Jurkat, Clone E6-1 (cell line): ENCODE data around the gene LRRC8C. TPM values are rescaled to one million over a fixed set of nuclear protein-coding genes. Genes with fewer than 3 reads are reported as not detected.
"Not testable (repeated sequence)": the region's sequence is repeated elsewhere in the genome, so short reads cannot be mapped to it uniquely, and the experiment has no call there.

ENCODE experiments used
- DNase-seq: peaks from one replicate; pipeline ENCODE4 v3.0.0-alpha.2; 2011; ENCODE audit warnings: low read depth, low spot score
- H3K4me3 ChIP-seq: 2 replicates; pipeline ENCODE4 v1.5.1; 2011; ENCODE audit warnings: mild to moderate bottlenecking, low read length, control low read depth, moderate library complexity
- polyA plus RNA-seq: library from polyadenylated mRNA; unstranded; fragments of >200 nt; gene quantifications from one replicate; pipeline ENCODE4 v1.2.1, GENCODE V29; 2012; ENCODE audit warnings: missing spikeins; ENCODE audit not compliant: insufficient read length, insufficient read depth

Gene LRRC8C
- polyA plus RNA-seq, result 6.2 TPM

GRCh38 chr1:89632657-89633247 is at the start of gene LRRC8C:
LRRC8C (plus strand) TSS chr1:89633120; CDS start chr1:89686474, 53,354 bp downstream.
- peak; percentile 69 for DNase-seq
- H3K4me3 ChIP-seq, result peak within 1 kb of the TSS; percentile 71

DNA sequence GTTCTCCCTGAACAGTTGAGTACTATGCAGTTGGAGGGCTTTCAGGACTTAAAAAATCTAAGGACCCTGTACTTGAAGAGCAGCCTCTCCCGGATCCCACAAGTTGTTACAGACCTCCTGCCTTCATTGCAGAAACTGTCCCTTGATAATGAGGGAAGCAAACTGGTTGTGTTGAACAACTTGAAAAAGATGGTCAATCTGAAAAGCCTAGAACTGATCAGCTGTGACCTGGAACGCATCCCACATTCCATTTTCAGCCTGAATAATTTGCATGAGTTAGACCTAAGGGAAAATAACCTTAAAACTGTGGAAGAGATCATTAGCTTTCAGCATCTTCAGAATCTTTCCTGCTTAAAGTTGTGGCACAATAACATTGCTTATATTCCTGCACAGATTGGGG is 48.7 kb upstream of the LRRC8C start:
- H3K4me3 ChIP-seq, result no peak overlapping the region
- DNase-seq, result no peak

GRCh38 chr1:89584781-89585180 is 48.1 kb upstream of the LRRC8C start:
- no peak for DNase-seq
- H3K4me3 ChIP-seq, result no peak overlapping the region

DNA sequence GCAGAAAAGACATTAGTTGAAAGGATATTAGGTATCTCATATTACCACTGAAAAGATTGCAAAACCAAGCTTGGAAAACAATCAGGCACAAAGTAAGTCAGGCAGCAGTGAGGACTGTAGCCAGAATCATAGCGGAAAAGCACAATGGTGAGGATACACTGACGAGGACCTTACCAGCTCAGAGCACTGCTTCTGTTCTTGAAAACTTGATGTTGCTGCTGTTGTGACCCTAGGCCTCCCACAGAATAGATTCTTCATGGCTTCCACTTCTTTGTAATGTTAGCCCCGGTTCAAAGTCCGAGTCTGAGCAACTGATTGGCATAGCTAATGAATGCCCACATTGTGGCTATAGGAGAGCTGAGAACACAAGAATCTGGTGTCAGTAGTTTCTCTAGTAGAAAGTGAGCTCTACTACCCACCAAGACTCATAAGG is 45.2 kb upstream of the LRRC8C start:
- no peak overlapping the region for H3K4me3 ChIP-seq
- DNase-seq, result no peak

DNA sequence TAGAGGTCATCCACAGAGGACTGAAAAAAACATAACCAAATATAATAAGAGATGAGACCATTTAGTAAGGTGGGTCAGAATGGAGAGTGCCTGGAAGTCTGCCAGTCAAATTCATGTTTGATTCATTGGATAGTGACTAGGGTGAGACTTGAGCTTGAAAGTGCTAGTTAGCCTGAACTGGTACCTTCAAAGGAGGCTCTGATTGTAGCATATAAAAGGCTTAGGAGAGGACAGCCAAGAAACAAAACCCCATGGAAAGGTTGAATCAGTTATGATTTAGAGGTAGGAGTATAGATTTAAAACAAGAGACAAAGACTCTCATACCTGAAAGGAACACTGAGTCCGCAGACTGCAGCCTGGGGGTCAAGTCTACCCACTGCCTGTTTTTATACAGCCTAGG is 44.4 kb upstream of the LRRC8C start:
- no peak overlapping the region for H3K4me3 ChIP-seq

DNA sequence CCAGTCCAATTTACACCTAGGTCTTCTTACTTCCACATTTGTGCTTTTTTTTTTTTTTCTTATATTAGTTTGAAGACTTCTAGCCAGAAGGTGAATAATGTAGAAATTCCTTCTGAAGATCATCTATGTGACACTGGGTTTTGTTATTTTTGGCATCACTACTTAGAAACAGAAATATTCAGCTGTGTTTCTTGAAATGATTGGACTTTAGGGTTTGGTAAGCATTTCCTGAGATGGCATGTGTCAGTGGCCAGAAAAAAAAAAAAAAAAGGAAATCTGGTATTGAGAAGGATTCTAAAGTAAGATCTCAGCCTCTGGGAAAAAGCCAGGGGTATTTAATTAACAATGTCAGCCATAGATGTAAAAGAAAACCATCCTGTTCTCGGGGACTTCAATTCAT is 43.4 kb upstream of the LRRC8C start:
- DNase-seq, result no peak
- no peak overlapping the region for H3K4me3 ChIP-seq

More for the DNA sequence above, 44.4 kb upstream of the LRRC8C start:
- DNase-seq, result no peak

DNA sequence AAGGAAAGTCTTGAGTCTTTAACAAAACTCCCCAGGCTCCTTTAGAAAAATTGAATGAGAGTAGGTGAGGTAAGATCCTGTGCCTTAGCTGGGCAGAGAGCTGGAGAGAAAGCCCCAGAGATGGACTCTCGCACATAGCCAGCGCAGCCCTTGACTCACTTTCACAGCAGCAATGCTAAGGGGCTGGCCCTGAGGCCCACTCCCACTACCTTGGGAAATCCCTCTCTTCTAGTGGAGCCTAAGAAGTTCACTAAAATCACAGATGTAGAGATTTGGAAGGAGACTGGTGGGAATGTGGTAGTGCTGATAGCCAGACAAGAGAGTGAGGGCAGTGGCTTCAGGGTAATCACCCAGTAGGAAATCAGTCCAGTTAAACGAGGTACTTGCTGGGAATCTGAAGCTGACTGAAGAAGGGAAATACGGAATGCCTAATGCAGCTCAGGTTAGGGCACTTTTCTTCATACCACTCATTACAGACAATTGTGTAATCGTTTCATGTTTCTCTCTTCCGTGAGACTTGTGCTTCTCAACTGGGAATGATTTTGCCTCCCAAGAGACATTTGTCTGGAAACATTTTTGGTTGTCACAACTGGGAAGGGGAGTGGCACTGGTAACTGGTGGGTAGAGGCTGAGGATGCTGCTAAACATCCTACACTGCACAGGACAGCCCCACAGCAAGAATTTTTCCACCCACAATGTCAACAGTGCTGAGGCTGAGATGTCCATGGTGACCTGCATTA is 42.4 kb upstream of the LRRC8C start:
- no peak for DNase-seq
- no peak overlapping the region for H3K4me3 ChIP-seq

DNA sequence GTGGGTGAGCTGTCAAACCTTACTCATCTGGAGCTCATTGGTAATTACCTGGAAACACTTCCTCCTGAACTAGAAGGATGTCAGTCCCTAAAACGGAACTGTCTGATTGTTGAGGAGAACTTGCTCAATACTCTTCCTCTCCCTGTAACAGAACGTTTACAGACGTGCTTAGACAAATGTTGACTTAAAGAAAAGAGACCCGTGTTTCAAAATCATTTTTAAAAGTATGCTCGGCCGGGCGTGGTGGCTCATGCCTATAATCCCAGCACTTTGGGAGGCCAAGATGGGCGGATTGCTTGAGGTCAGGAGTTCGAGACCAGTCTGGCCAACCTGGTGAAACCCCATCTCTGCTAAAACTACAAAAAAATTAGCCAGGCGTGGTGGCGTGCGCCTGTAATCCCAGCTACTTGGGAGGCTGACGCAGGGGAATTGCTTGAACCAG is 40.0 kb upstream of the LRRC8C start:
- H3K4me3 ChIP-seq, DNase-seq: not testable (repeated sequence)

DNA sequence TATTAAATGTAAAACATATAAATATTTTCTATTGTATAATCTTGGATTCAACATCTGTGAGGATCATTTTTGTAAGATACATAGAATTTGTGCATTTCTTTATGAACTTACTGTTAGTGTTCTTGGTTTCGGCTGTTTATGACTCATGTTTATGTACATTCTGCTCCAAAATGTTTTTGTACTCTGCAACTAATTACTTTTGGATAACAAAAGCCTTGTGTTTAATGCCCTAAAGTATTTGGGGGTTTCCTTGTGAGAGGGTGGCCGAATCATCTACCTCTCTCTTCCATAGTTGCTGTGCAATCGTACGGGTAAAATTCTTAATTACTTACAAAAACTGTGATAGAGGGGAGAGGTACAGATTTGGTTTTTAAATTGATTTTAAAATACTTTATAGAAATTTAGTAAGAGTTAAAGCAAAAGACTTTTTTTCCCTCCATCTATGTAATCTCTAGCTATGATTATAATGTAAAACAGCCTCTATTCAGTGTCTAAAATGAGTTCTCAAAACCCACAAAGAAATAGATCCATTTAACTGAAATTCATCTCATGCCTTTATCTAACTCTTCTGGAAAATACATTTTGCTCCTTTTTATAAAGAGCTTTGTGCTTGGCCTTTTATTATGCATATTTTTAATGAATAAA is 38.7 kb upstream of the LRRC8C start:
- DNase-seq, result no peak
- no peak overlapping the region for H3K4me3 ChIP-seq

- no peak overlapping the region for H3K4me3 ChIP-seq
- no peak for DNase-seq
Measured at GRCh38 chr1:89596698-89597097, 36.2 kb upstream of the LRRC8C start.

GRCh38 chr1:89598450-89599331 is 34.2 kb upstream of the LRRC8C start:
- no peak overlapping the region for H3K4me3 ChIP-seq
- DNase-seq, result peak; percentile 28

DNA sequence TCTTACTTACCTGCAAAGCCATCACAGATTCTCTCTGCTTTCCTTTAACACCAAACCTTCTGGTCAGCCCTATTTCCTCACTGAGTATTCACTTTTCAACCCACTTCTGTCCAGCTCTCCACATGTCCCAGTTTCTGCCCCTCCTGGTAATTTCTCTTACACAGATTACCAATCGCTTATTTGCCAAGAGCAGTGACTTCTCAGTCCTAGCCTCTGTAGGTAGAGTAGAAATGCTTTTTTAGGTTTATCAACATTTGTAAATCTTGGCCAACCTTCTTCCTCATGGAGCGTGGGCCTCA is 33.6 kb upstream of the LRRC8C start:
- H3K4me3 ChIP-seq, result no peak overlapping the region
- DNase-seq, result no peak

DNA sequence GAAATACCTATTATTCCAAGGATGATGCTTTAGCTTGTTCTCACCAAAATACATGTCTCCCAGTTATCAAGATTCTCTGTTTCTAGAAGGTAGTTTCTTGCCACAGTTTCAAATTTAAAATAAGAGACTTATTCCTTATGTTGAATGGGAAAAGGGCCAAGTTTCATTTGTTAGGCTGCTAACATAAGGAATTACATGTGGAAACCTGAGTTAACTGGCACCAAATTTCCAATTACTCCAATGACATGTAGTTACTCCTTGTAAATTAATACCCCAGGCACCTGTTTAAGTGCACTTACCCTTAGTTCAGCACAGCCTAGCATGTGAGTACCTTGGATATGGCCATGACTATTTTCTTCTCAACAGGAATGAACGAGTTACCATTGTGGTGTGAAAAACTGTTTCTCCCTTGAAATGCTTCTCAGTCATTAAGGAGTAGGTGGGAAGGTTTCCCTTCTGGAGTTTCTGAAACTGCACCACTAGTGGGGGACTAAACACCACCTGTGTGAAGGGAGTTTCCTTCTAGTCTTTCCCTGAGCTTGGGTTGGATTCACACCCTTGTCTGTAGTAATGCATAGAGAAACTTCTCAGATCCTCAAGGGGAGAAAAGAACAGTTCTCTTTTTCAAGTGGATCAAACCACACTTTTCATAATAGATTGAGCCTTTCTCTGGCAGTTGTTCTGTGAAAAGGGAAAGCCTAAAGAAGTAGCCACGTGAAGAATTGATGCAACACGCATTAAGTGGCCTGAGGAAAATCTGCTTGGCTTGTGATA is 32.3 kb upstream of the LRRC8C start:
- no peak for DNase-seq
- H3K4me3 ChIP-seq, result no peak overlapping the region

- DNase-seq, result no peak
- H3K4me3 ChIP-seq, result no peak overlapping the region
Measured at GRCh38 chr1:89602871-89603404, 30.0 kb upstream of the LRRC8C start.

DNA sequence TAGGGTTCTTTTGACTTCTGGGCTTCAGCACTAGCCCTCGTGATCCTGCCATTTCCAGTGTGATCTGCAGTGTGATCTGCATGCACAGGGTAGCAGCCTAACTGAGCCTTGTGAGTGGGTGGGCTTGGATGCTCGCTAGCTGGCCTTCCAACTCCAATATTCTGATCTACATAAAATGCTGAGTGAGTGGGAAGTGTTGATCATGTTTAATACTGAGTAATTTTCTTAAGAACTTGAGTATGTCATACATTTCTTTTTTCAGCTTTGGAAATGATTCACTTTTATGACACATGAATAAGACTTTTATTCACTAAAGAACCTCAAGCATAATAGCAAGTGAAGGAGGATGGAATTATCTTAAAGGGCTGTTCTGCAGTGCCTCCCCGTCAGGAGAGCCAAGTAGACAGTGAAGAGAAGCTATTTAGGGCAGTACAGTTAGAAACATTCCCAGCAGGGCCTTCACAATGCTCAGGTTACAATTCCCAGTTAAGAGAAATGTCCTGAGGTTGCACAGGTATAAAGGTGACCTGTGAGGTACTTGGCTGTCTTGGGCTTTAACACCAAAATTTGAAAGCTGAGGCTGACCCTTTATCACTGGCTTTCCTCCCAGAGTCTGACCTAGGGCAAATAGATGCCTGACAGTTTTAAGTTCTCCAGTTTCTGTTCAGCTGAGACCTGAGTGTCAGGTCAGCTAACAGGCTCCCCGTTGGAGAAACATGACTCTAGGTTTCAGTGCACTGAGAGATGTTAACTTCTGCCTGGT is 29.1 kb upstream of the LRRC8C start:
- no peak for DNase-seq
- no peak overlapping the region for H3K4me3 ChIP-seq

GRCh38 chr1:89604414-89604735 is 28.5 kb upstream of the LRRC8C start:
- H3K4me3 ChIP-seq, result no peak overlapping the region
- DNase-seq, result no peak

DNA sequence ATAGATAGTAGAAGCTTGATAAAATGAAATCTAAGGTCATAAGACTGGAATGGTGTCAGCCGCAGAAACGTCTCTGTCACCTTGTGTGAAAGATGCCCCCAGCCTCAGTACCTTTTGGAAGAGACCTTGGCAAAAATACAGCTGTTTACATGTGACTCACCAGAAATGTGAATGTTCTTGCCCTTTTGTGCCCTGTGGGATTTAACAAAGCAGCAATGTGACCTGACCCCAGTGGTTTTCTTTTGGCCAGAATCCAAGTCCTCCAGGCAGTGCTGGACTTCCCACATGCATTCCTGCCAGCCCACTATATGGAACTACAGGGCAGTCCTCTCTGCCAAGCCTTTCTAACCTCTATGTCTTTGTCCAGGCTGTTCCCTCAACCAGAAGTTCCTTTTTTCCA is 27.2 kb upstream of the LRRC8C start:
- H3K4me3 ChIP-seq, result no peak overlapping the region
- DNase-seq, result no peak
